Neural progenitor cell (in vitro differentiated cells): Measurements from ENCODE around the gene C1orf141. TPM values are rescaled to one million over a fixed set of nuclear protein-coding genes. Genes with fewer than 3 reads are reported as not detected.
"Not testable (repeated sequence)": the region's sequence is repeated elsewhere in the genome, so short reads cannot be mapped to it uniquely, and the experiment has no call there.

Experiments used
- DNase-seq: peaks from one replicate; pipeline ENCODE4 v3.0.0-alpha.2; 2016; ENCODE audit warnings: low spot score
- H2AFZ ChIP-seq: fragments of 200-600 bp; sonication (generic); replicated peaks from 2 replicates; pipeline ENCODE4 v1.6.1; 2016; ENCODE audit warnings: antibody characterized with exemption
- H3F3A ChIP-seq: fragments of 200-600 bp; sonication (generic); 2 replicates; pipeline ENCODE4 v1.6.1; 2016; ENCODE audit warnings: antibody characterized with exemption, low read depth
- H3K27ac ChIP-seq: fragments of 200-600 bp; sonication (generic); 2 replicates; pipeline ENCODE4 v1.5.1; 2016; ENCODE audit warnings: mild to moderate bottlenecking
- H3K27me3 ChIP-seq: fragments of 200-600 bp; sonication (generic); 2 replicates; pipeline ENCODE4 v1.6.1; 2016; ENCODE audit warnings: mild to moderate bottlenecking, moderate library complexity
- H3K36me3 ChIP-seq: fragments of 200-600 bp; sonication (generic); 2 replicates; pipeline ENCODE4 v1.5.1; 2016
- H3K4me1 ChIP-seq: fragments of 200-600 bp; sonication (generic); 2 replicates; pipeline ENCODE4 v1.6.1; 2016; ENCODE audit warnings: mixed run types
- H3K4me2 ChIP-seq: fragments of 200-600 bp; sonication (generic); 2 replicates; pipeline ENCODE4 v1.6.1; 2016
- H3K4me3 ChIP-seq: fragments of 200-600 bp; sonication (generic); 2 replicates; pipeline ENCODE4 v1.5.1; 2016
- H3K79me2 ChIP-seq: fragments of 200-600 bp; sonication (generic); 2 replicates; pipeline ENCODE4 v1.6.1; 2016; ENCODE audit warnings: low read depth
- H3K9ac ChIP-seq: fragments of 200-600 bp; sonication (generic); 2 replicates; pipeline ENCODE4 v1.6.1; 2016
- H3K9me3 ChIP-seq: fragments of 200-600 bp; sonication (generic); 2 replicates; pipeline ENCODE4 v1.5.1; 2016; ENCODE audit warnings: low read depth
- H4K20me1 ChIP-seq: fragments of 200-600 bp; sonication (generic); 2 replicates; pipeline ENCODE4 v1.6.1; 2016; ENCODE audit warnings: low read depth
- H3K27ac Mint-ChIP-seq: 3 replicates; pipeline ENCODE4 v1.8.0; 2021; ENCODE audit warnings: mixed read lengths
- H3K27me3 Mint-ChIP-seq: 2 replicates; pipeline ENCODE4 v1.8.0; 2022; ENCODE audit warnings: low read depth, mild to moderate bottlenecking, inconsistent platforms, moderate library complexity, mixed read lengths; ENCODE audit not compliant: insufficient read depth
- H3K36me3 Mint-ChIP-seq: 3 replicates; pipeline ENCODE4 v1.8.0; 2021; ENCODE audit warnings: mixed read lengths
- H3K4me1 Mint-ChIP-seq: 3 replicates; pipeline ENCODE4 v1.8.0; 2021; ENCODE audit warnings: mixed read lengths
- H3K4me3 Mint-ChIP-seq: 3 replicates; pipeline ENCODE4 v1.8.0; 2021; ENCODE audit warnings: mild to moderate bottlenecking, moderate library complexity, mixed read lengths
- H3K9me3 Mint-ChIP-seq: 3 replicates; pipeline ENCODE4 v1.8.0; 2020; ENCODE audit warnings: mixed read lengths
- EZH2 ChIP-seq: fragments of 200-600 bp; sonication (generic); IDR thresholded peaks from 2 replicates; pipeline ENCODE4 v1.6.1; 2017; ENCODE audit warnings: antibody characterized with exemption, mild to moderate bottlenecking, moderate library complexity
- EZH2phosphoT487 ChIP-seq: fragments of 200-600 bp; sonication (generic); IDR thresholded peaks from 2 replicates; pipeline ENCODE4 v1.6.1; 2017; ENCODE audit warnings: antibody characterized with exemption
- total RNA-seq: library from RNA; depleted of rRNA; stranded (reverse); fragments of >200 nt; gene quantifications from 2 replicates; pipeline ENCODE4 v1.2.3, GENCODE V29; 2015; ENCODE audit warnings: low replicate concordance
- TF ChIP-seq, protein P1 (sequence below): fragments of 200-600 bp; sonication (generic); IDR thresholded peaks from 2 replicates; pipeline ENCODE4 v1.5.1; 2017; ENCODE audit warnings: antibody characterized with exemption, mild to moderate bottlenecking

The C1orf141 gene
- total RNA-seq, 1 donor from 2014 or later = not detected

- Mint-ChIP-seq H3K4me3 (no peak overlapping the region), H3K9me3 (peaks cover 23% of the 10 kb centered on the region), H3K27ac (no peak overlapping the region), H3K4me1 (no peaks in the 10 kb centered on the region), H3K36me3 (peaks cover 6% of the 10 kb centered on the region), H3K27me3 (peaks cover 2% of the 10 kb centered on the region)
- no peak overlapping the region for H3K9ac ChIP-seq
- H3F3A ChIP-seq = no peaks in the 10 kb centered on the region
- no peak for DNase-seq
- no peaks in the 10 kb centered on the region for H3K9me3 ChIP-seq
- TF ChIP-seq EZH2 (no peak), EZH2phosphoT487 (no peak)
- TF ChIP-seq, protein P1, sequence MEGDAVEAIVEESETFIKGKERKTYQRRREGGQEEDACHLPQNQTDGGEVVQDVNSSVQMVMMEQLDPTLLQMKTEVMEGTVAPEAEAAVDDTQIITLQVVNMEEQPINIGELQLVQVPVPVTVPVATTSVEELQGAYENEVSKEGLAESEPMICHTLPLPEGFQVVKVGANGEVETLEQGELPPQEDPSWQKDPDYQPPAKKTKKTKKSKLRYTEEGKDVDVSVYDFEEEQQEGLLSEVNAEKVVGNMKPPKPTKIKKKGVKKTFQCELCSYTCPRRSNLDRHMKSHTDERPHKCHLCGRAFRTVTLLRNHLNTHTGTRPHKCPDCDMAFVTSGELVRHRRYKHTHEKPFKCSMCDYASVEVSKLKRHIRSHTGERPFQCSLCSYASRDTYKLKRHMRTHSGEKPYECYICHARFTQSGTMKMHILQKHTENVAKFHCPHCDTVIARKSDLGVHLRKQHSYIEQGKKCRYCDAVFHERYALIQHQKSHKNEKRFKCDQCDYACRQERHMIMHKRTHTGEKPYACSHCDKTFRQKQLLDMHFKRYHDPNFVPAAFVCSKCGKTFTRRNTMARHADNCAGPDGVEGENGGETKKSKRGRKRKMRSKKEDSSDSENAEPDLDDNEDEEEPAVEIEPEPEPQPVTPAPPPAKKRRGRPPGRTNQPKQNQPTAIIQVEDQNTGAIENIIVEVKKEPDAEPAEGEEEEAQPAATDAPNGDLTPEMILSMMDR = no peak
- no peak overlapping the region for H2AFZ ChIP-seq
- no peak overlapping the region for H3K4me2 ChIP-seq
- no peaks in the 10 kb centered on the region for H3K27me3 ChIP-seq
- H3K79me2 ChIP-seq = no peaks in the 10 kb centered on the region
- H3K4me3 ChIP-seq = no peak overlapping the region
- no peaks in the 10 kb centered on the region for H3K36me3 ChIP-seq
- peaks cover 4% of the 10 kb centered on the region for H3K4me1 ChIP-seq
- H3K27ac ChIP-seq = no peak overlapping the region
- H4K20me1 ChIP-seq = no peaks in the 10 kb centered on the region
Measured at GRCh38 chr1:67072749-67073148, 62.0 kb downstream of the C1orf141 start.

- H3K27ac Mint-ChIP-seq, DNase-seq, H3K27ac ChIP-seq, H3K4me1 ChIP-seq, H3K4me1 Mint-ChIP-seq, H2AFZ ChIP-seq, H3K9ac ChIP-seq, H3K36me3 Mint-ChIP-seq, H3K9me3 ChIP-seq, H3K27me3 ChIP-seq, H3K79me2 ChIP-seq, H3K27me3 Mint-ChIP-seq, H3K4me3 Mint-ChIP-seq, H3K36me3 ChIP-seq, H3K4me3 ChIP-seq, H4K20me1 ChIP-seq, H3F3A ChIP-seq, H3K4me2 ChIP-seq: not testable (repeated sequence)
- peaks cover 31% of the 10 kb centered on the region for H3K9me3 Mint-ChIP-seq
Measured at GRCh38 chr1:67067655-67068054, 67.1 kb downstream of the C1orf141 start.

GRCh38 chr1:67062412-67062811 is 72.4 kb downstream of the C1orf141 start:
- Histone ChIP-seq H2AFZ (no peak overlapping the region), H3K9me3 (no peaks in the 10 kb centered on the region), H3F3A (no peaks in the 10 kb centered on the region), H4K20me1 (no peaks in the 10 kb centered on the region), H3K27ac (no peak overlapping the region), H3K4me2 (no peak overlapping the region), H3K36me3 (no peaks in the 10 kb centered on the region), H3K9ac (no peak overlapping the region), H3K4me1 (peaks cover 14% of the 10 kb centered on the region), H3K4me3 (no peak overlapping the region), H3K27me3 (no peaks in the 10 kb centered on the region), H3K79me2 (no peaks in the 10 kb centered on the region)
- Mint-ChIP-seq H3K4me3 (no peak overlapping the region), H3K36me3 (peaks cover 5% of the 10 kb centered on the region), H3K4me1 (peaks cover 21% of the 10 kb centered on the region), H3K27me3 (no peaks in the 10 kb centered on the region), H3K27ac (no peak overlapping the region), H3K9me3 (peaks cover 8% of the 10 kb centered on the region)
- TF ChIP-seq EZH2phosphoT487 = no peak
- TF ChIP-seq, protein P1 = no peak
- TF ChIP-seq EZH2 = no peak
- DNase-seq = no peak

GRCh38 chr1:67061266-67061665 is 73.5 kb downstream of the C1orf141 start:
- Histone ChIP-seq H2AFZ (no peak overlapping the region), H3K27ac (no peak overlapping the region), H3K4me3 (no peak overlapping the region), H4K20me1 (no peaks in the 10 kb centered on the region), H3F3A (no peaks in the 10 kb centered on the region), H3K4me1 (peaks cover 14% of the 10 kb centered on the region), H3K36me3 (no peaks in the 10 kb centered on the region), H3K9ac (no peak overlapping the region), H3K27me3 (no peaks in the 10 kb centered on the region), H3K79me2 (no peaks in the 10 kb centered on the region), H3K4me2 (no peak overlapping the region), H3K9me3 (no peaks in the 10 kb centered on the region)
- H3K4me3 Mint-ChIP-seq = no peak overlapping the region
- TF ChIP-seq, protein P1 = no peak
- no peak for TF ChIP-seq EZH2phosphoT487
- no peak overlapping the region for H3K27ac Mint-ChIP-seq
- DNase-seq = no peak
- H3K36me3 Mint-ChIP-seq = no peaks in the 10 kb centered on the region
- H3K27me3 Mint-ChIP-seq = no peaks in the 10 kb centered on the region
- no peaks in the 10 kb centered on the region for H3K9me3 Mint-ChIP-seq
- H3K4me1 Mint-ChIP-seq = peaks cover 21% of the 10 kb centered on the region
